PC-9 (cell line): ENCODE results near the gene NGF.

Experiments used
- EZH2 ChIP-seq: fragments of 200-600 bp; sonication (generic); IDR thresholded peaks from 2 replicates; pipeline ENCODE4 v1.8.0; 2017; ENCODE audit warnings: antibody characterized with exemption, low read depth
- TF ChIP-seq, protein P1 (sequence below): fragments of 200-600 bp; sonication (generic); conservative IDR thresholded peaks from 2 replicates; pipeline ENCODE4 v1.6.1; 2017; ENCODE audit warnings: mixed run types, antibody characterized with exemption, mild to moderate bottlenecking, moderate library complexity

DNA sequence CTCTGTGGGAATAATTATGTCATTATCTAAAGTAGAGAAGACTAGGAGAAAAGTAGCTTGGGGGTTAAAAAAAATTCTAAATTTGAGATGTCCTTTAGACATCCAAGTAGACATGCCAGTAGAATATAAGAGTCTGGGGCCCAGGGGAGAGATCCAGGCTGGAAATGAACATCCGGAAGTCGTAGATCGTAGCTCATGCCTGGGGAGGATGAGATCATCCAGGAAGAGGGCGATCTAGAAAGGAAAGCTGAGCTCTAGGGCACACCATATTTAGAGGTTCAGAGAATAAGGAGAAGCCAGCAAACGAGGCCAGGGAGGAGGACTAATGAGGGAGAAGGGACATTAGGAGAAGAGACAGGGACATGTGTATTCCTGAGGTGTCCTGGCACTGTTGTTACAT is 12.2 kb downstream of the NGF start:
- TF ChIP-seq, protein P1, sequence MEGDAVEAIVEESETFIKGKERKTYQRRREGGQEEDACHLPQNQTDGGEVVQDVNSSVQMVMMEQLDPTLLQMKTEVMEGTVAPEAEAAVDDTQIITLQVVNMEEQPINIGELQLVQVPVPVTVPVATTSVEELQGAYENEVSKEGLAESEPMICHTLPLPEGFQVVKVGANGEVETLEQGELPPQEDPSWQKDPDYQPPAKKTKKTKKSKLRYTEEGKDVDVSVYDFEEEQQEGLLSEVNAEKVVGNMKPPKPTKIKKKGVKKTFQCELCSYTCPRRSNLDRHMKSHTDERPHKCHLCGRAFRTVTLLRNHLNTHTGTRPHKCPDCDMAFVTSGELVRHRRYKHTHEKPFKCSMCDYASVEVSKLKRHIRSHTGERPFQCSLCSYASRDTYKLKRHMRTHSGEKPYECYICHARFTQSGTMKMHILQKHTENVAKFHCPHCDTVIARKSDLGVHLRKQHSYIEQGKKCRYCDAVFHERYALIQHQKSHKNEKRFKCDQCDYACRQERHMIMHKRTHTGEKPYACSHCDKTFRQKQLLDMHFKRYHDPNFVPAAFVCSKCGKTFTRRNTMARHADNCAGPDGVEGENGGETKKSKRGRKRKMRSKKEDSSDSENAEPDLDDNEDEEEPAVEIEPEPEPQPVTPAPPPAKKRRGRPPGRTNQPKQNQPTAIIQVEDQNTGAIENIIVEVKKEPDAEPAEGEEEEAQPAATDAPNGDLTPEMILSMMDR = no peak
- no peak for TF ChIP-seq EZH2
